K562 (cell line): Measurements from ENCODE around the gene MYH3.

Source experiments
- CEBPB ChIP-seq: fragments of 450-650 bp; IDR thresholded peaks from 2 replicates; pipeline ENCODE4 v1.6.1; 2016; ENCODE audit warnings: missing genetic modification characterization, missing compliant biosample characterization
- CREM ChIP-seq: IDR thresholded peaks from 2 replicates; pipeline ENCODE4 v1.6.1; 2014; ENCODE audit warnings: antibody characterized with exemption, low read depth
- TAF1 ChIP-seq: IDR thresholded peaks from 2 replicates; pipeline ENCODE4 v1.6.1; 2011; ENCODE audit warnings: mild to moderate bottlenecking, low read length, moderate library complexity; ENCODE audit not compliant: insufficient read depth, control insufficient read depth, severe bottlenecking; ENCODE audit errors: extremely low read depth

GRCh38 chr17:10668775-10669174, 11.7 kb upstream of the MYH3 start:
- TF ChIP-seq CEBPB (tag), result no peak
- TF ChIP-seq CREM, result no peak
- no peak for TF ChIP-seq TAF1
